Fibroblast of lung (primary cell): ENCODE measurements around the gene ENTPD3. TPM values are rescaled to one million over a fixed set of nuclear protein-coding genes. Genes with fewer than 3 reads are reported as not detected.

Source experiments
- DNase-seq, 2 donors: peaks; one replicate each; pipeline versions ENCODE4 v3.0.0 to v3.0.0-alpha.2; 2010; ENCODE audit warnings: low read depth in 2 of 2
- H2AFZ ChIP-seq: 2 replicates; pipeline ENCODE4 v1.5.1; 2012; ENCODE audit warnings: low read length, control low read depth, inconsistent platforms
- H3K27ac ChIP-seq: 2 replicates; pipeline ENCODE4 v1.5.1; 2011; ENCODE audit warnings: low read length, control low read depth; ENCODE audit not compliant: insufficient read depth
- H3K27me3 ChIP-seq: 2 replicates; pipeline ENCODE4 v1.5.1; 2011; ENCODE audit warnings: mild to moderate bottlenecking, low read length; ENCODE audit not compliant: control insufficient read depth, insufficient read depth
- H3K36me3 ChIP-seq: 2 replicates; pipeline ENCODE4 v1.5.1; 2011; ENCODE audit warnings: low read length; ENCODE audit not compliant: control insufficient read depth, insufficient read depth
- H3K4me1 ChIP-seq: 2 replicates; pipeline ENCODE4 v1.5.1; 2011; ENCODE audit warnings: low read length; ENCODE audit not compliant: control insufficient read depth, insufficient read depth; ENCODE audit errors: extremely low read depth
- H3K4me2 ChIP-seq: 2 replicates; pipeline ENCODE4 v1.5.1; 2011; ENCODE audit warnings: low read length, control low read depth; ENCODE audit not compliant: insufficient read depth; ENCODE audit errors: extremely low read depth
- H3K4me3 ChIP-seq, 4 experiments: fragments of 200-600 bp in 1 of 4; sonication (generic) in 1 of 4; replicated peaks in 1 of 4; 2 replicates each; pipeline ENCODE4 v1.5.1; 2011 to 2016; ENCODE audit warnings: low read length in 4 of 4, low read depth in 3 of 4, mild to moderate bottlenecking in 3 of 4, control low read depth in 2 of 4, inconsistent platforms in 1 of 4, mixed read lengths in 1 of 4; ENCODE audit not compliant: insufficient read depth in 1 of 4; ENCODE audit errors: control extremely low read depth in 1 of 4
- H3K79me2 ChIP-seq: 2 replicates; pipeline ENCODE4 v1.5.1; 2012; ENCODE audit warnings: mild to moderate bottlenecking, low read length, inconsistent platforms; ENCODE audit not compliant: control insufficient read depth, insufficient read depth
- H3K9ac ChIP-seq: 2 replicates; pipeline ENCODE4 v1.5.1; 2011; ENCODE audit warnings: mild to moderate bottlenecking, low read length, control low read depth; ENCODE audit not compliant: insufficient read depth
- H3K9me3 ChIP-seq: 2 replicates; pipeline ENCODE4 v1.5.1; 2012; ENCODE audit warnings: low read depth, low read length; ENCODE audit not compliant: control insufficient read depth, insufficient read depth
- H4K20me1 ChIP-seq: 2 replicates; pipeline ENCODE4 v1.5.1; 2011; ENCODE audit warnings: low read length; ENCODE audit not compliant: control insufficient read depth, insufficient read depth; ENCODE audit errors: extremely low read depth
- CTCF ChIP-seq, 2 donors: IDR thresholded peaks in 1 of 2; conservative IDR thresholded peaks in 1 of 2; 1 replicate in 1 of 2; 2 replicates in 1 of 2; pipeline ENCODE4 v1.5.1; 2011 to 2012; ENCODE audit warnings: low read length in 2 of 2, control low read depth in 1 of 2, inconsistent platforms in 1 of 2, low read depth in 1 of 2, mild to moderate bottlenecking in 1 of 2
- EZH2 ChIP-seq: IDR thresholded peaks from 2 replicates; pipeline ENCODE4 v1.5.1; 2012; ENCODE audit warnings: low read length, control low read depth, mild to moderate bottlenecking; ENCODE audit errors: missing control alignments
- polyA plus RNA-seq, 2 donors: library from polyadenylated mRNA; depleted of rRNA in 1 of 2; stranded (reverse) in 1 of 2; unstranded in 1 of 2; fragments of >200 nt; gene quantifications; 2 replicates each; pipeline ENCODE4 v1.2.1, GENCODE V29; 2011 to 2012; ENCODE audit warnings: missing spikeins in 1 of 2
- total RNA-seq: library from RNA; depleted of rRNA; stranded (reverse); fragments of >200 nt; gene quantifications from 2 replicates; pipeline ENCODE4 v1.2.1, GENCODE V29; 2014

Gene ENTPD3
- total and polyA plus RNA-seq, 2 donors (not counting 1 experiment from before 2014, with no cell fraction given) = 0.05 TPM; not detected in 1

- no peak overlapping the region for H3K4me3 ChIP-seq
- H3K36me3 ChIP-seq = no peaks in the 10 kb centered on the region
- H3K79me2 ChIP-seq = no peaks in the 10 kb centered on the region
- no peak overlapping the region for H2AFZ ChIP-seq
- no peaks in the 10 kb centered on the region for H3K4me1 ChIP-seq
- DNase-seq = no peak
- no peak overlapping the region for H3K27ac ChIP-seq
- no peaks in the 10 kb centered on the region for H3K27me3 ChIP-seq
- no peak overlapping the region for H3K9ac ChIP-seq
- TF ChIP-seq CTCF (conservative IDR thresholded peaks at IDR 0.05 in 1 of 2, IDR thresholded peaks at IDR 0.05 in 1 of 2; ENCODE audit: low read depth in 1 of 2, low read length in 2 of 2) = no peak
- TF ChIP-seq EZH2 = no peak
- no peaks in the 10 kb centered on the region for H3K9me3 ChIP-seq
- H3K4me2 ChIP-seq = no peak overlapping the region
- no peaks in the 10 kb centered on the region for H4K20me1 ChIP-seq
Measured at GRCh38 chr3:40417845-40418543, 31.0 kb downstream of the ENTPD3 start.

GRCh38 chr3:40422861-40423260, 35.9 kb downstream of the ENTPD3 start:
- H3K9ac ChIP-seq = no peak overlapping the region
- no peak overlapping the region for H3K4me2 ChIP-seq
- H3K27ac ChIP-seq = no peak overlapping the region
- H3K36me3 ChIP-seq = no peaks in the 10 kb centered on the region
- no peaks in the 10 kb centered on the region for H3K79me2 ChIP-seq
- no peak overlapping the region for H2AFZ ChIP-seq
- H3K9me3 ChIP-seq = no peaks in the 10 kb centered on the region
- H3K4me1 ChIP-seq = no peaks in the 10 kb centered on the region
- TF ChIP-seq EZH2 (no peak), CTCF (conservative IDR thresholded peaks at IDR 0.05 in 1 of 2, IDR thresholded peaks at IDR 0.05 in 1 of 2; ENCODE audit: low read depth in 1 of 2, low read length in 2 of 2) (no peak)
- H4K20me1 ChIP-seq = no peaks in the 10 kb centered on the region
- no peak overlapping the region for H3K4me3 ChIP-seq
- H3K27me3 ChIP-seq = no peaks in the 10 kb centered on the region
- DNase-seq = no peak

DNA sequence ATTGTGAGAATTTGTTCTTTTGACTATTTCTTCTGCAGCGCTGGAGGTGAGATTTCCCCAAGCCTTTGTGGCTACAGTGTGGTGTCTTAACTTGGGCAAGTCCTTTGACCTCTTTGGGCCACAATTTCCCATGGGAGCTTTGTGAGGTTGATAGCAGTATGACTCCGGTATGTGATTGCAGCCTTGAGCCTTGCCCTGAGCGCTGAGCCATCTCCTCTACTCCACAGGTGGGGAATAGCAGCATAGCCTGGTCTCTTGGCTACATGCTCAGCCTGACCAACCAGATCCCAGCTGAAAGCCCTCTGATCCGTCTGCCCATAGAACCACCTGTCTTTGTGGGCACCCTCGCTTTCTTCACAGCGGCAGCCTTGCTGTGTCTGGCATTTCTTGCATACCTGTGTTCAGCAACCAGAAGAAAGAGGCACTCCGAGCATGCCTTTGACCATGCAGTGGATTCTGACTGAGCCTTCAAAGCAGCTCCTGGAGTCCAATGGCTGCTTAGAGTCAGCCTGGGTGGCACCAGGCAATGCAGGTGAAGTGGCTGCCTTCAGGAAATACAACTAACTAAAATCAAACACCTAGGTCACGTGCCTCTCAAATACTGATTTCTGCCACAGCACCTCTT, 40.2 kb downstream of the ENTPD3 start:
- Histone ChIP-seq H4K20me1 (no peaks in the 10 kb centered on the region), H3K27me3 (no peaks in the 10 kb centered on the region), H3K4me3 (no peak overlapping the region), H3K4me2 (no peak overlapping the region), H3K27ac (no peak overlapping the region), H3K79me2 (no peaks in the 10 kb centered on the region), H2AFZ (no peak overlapping the region), H3K4me1 (no peaks in the 10 kb centered on the region), H3K36me3 (no peaks in the 10 kb centered on the region), H3K9ac (no peak overlapping the region), H3K9me3 (no peaks in the 10 kb centered on the region)
- no peak for TF ChIP-seq CTCF (conservative IDR thresholded peaks at IDR 0.05 in 1 of 2, IDR thresholded peaks at IDR 0.05 in 1 of 2; ENCODE audit: low read depth in 1 of 2, low read length in 2 of 2)
- TF ChIP-seq EZH2 = no peak
- DNase-seq = no peak
